Heart left ventricle (tissue), 16 donors: ENCODE results near the gene LTBR. TPM values are rescaled to one million over a fixed set of nuclear protein-coding genes. Genes with fewer than 3 reads are reported as not detected.

Experiments
- ATAC-seq, 4 donors: fragments of 200-7000 bp; cut with Tn5 transposase; one replicate each; pipeline ENCODE4 v1.9.1; 2020 to 2022; ENCODE audit warnings: moderate library complexity in 4 of 4, mild to moderate bottlenecking in 3 of 4, moderate number of reproducible peaks in 1 of 4
- DNase-seq, 5 donors: peaks; one replicate each; pipeline ENCODE4 v3.0.0-alpha.2; 2020
- H3K27ac ChIP-seq, 12 donors: fragments of 200-600 bp; sonication (generic) in 4 of 12; one replicate each; pipeline versions ENCODE4 v1.5.0 to v1.8.0; 2016 to 2022; ENCODE audit warnings: mild to moderate bottlenecking in 2 of 12
- H3K27me3 ChIP-seq, 9 donors: fragments of 200-600 bp; sonication (generic) in 2 of 9; one replicate each; pipeline versions ENCODE4 v1.5.1 to v1.8.0; 2016 to 2022; ENCODE audit warnings: mild to moderate bottlenecking in 3 of 9
- H3K36me3 ChIP-seq, 9 donors: fragments of 200-600 bp; sonication (generic) in 2 of 9; one replicate each; pipeline versions ENCODE4 v1.5.0 to v1.8.0; 2018 to 2022; ENCODE audit warnings: mild to moderate bottlenecking in 2 of 9
- H3K4me1 ChIP-seq, 12 donors: fragments of 200-600 bp; sonication (generic) in 4 of 12; one replicate each; pipeline versions ENCODE4 v1.5.0 to v1.8.0; 2016 to 2022; ENCODE audit warnings: mild to moderate bottlenecking in 3 of 12
- H3K4me3 ChIP-seq, 12 donors: fragments of 200-600 bp; sonication (generic) in 4 of 12; one replicate each; pipeline versions ENCODE4 v1.5.0 to v1.8.0; 2017 to 2022; ENCODE audit warnings: mild to moderate bottlenecking in 9 of 12, moderate library complexity in 4 of 12
- H3K9me3 ChIP-seq, 12 donors: fragments of 200-600 bp; sonication (generic) in 4 of 12; one replicate each; pipeline versions ENCODE4 v1.5.0 to v1.8.0; 2016 to 2022; ENCODE audit warnings: mild to moderate bottlenecking in 1 of 12
- POLR2A ChIP-seq, 2 donors: fragments of 450-650 bp; IDR thresholded peaks; one replicate each; pipeline ENCODE4 v1.6.1; 2017; ENCODE audit warnings: antibody characterized with exemption in 2 of 2, mild to moderate bottlenecking in 2 of 2, moderate library complexity in 2 of 2
- WGBS, 4 donors: extraction: QIAGEN DNeasy Blood & Tissue Kit in 2 of 4; methylation state at CpG; one replicate each; pipeline versions ENCODE4 v1.1.5 to v1.1.7; 2013 to 2018; 5-methylcytosine and 5-hydroxymethylcytosine counted together
- intact Hi-C, 10 donors: fragments of 100-400 bp; cut with DNase I; formaldehyde crosslinking; loops; one replicate each; pipeline versions ENCODE4 v1.11.1 to v1.14.2; 2022
- polyA plus RNA-seq, 2 donors: library from polyadenylated mRNA; stranded (reverse); fragments of 200-250 nt; gene quantifications; one replicate each; pipeline ENCODE4 v1.2.3, GENCODE V29; 2013
- total RNA-seq, 9 donors: library from RNA; depleted of rRNA in 2 of 9; stranded (reverse); fragments of >200 nt in 2 of 9; fragmentation: NEBNext Ultra II Directional in 3 of 9; extraction: Animal tissue kit (Norgen Biotek cat#: 25700) in 3 of 9; gene quantifications; one replicate each; pipeline versions ENCODE4 v1.1.0 to v1.2.4, GENCODE V29; 2016 to 2023
- TF ChIP-seq, protein P1 (sequence below), 12 donors: fragments of 200-600 bp; sonication (generic) in 4 of 12; IDR thresholded peaks; one replicate each; pipeline versions ENCODE4 v1.5.0 to v1.8.0; 2018 to 2022; ENCODE audit warnings: antibody characterized with exemption in 12 of 12, mild to moderate bottlenecking in 5 of 12
- donor health status: ischemic (EF 13 %, LVEDD 7.1; RV severe dilation, severe dysfunction).
- donor health status: healthy with polysubstance abuse.
- donor health status: DM: no; HTN: yes; CAD: no.
- donor health status: DM: no; HTN: no; CAD: no.
- donor health status: ischemic (EF 25% LVEDD 6.9; RV normal size, moderate dysfunction).
- donor health status: ischemic (EF 25% LVEDD 5.7; RV mildly dilated, moderate dysfunction).
- donor health status: healthy.
- donor health status: DM: yes; HTN: yes; CAD: no.
- donor health status: ischemic (EF 35%, LVEDD 5.7; RV mildly dilated, moderate dysfunction).
- donor health status: nonischemic (EF 11% LVEDD 7.7; RV severe dilation, severe dysfunction).
- donor health status: DM: yes; HTN: yes; CAD: no.
- donor health status: PGD.
- donor health status: ischemic (EF 29% LVEDD 5.4; RV normal size, mild dysfunction).
- donor health status: nonischemic (EF 23%, LVEDD 6.1; RV moderate dilation, normal function).

The LTBR gene
- total and polyA plus RNA-seq, 11 donors: 16.0 to 83.4 (median 26.2) TPM

GRCh38 chr12:6346942-6347341 lies 37.0 kb upstream of the LTBR start:
- no peak for DNase-seq
- Histone ChIP-seq H3K27ac (peak overlapping the region; percentile 53 to 84 (median 70)), H3K27me3 (no peaks in the 10 kb centered on the region), H3K4me1 (peaks cover 4 to 69% (median 44%) of the 10 kb centered on the region in 12 donors), H3K36me3 (no peaks in the 10 kb centered on the region), H3K9me3 (no peaks in the 10 kb centered on the region), H3K4me3 (peak overlapping the region in 2 of 12 donors; percentile 19)
- no peak for ATAC-seq
- TF ChIP-seq POLR2A (IDR thresholded peaks at IDR 0.05): no peak
- TF ChIP-seq, protein P1, sequence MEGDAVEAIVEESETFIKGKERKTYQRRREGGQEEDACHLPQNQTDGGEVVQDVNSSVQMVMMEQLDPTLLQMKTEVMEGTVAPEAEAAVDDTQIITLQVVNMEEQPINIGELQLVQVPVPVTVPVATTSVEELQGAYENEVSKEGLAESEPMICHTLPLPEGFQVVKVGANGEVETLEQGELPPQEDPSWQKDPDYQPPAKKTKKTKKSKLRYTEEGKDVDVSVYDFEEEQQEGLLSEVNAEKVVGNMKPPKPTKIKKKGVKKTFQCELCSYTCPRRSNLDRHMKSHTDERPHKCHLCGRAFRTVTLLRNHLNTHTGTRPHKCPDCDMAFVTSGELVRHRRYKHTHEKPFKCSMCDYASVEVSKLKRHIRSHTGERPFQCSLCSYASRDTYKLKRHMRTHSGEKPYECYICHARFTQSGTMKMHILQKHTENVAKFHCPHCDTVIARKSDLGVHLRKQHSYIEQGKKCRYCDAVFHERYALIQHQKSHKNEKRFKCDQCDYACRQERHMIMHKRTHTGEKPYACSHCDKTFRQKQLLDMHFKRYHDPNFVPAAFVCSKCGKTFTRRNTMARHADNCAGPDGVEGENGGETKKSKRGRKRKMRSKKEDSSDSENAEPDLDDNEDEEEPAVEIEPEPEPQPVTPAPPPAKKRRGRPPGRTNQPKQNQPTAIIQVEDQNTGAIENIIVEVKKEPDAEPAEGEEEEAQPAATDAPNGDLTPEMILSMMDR (IDR thresholded peaks at IDR 0.05): no peak
- 81 to 88% (median 87%) methylated on average over 8 of the region's 8 CpGs for WGBS, 4 donors
- intact Hi-C loops: loop anchor here in 1 of 10 donors (10.0 kb wide), 1 partner anchor 208 kb away; the partner anchor contains the start of gene IFFO1

- H3K4me1 ChIP-seq: peaks cover 4 to 69% (median 41%) of the 10 kb centered on the region in 12 donors
- 57 to 61% (median 60%) methylated on average over 17 to 19 of the region's 19 CpGs for WGBS, 4 donors
- DNase-seq: peak in 4 of 5 donors; percentile 64 to 74 (median 66)
These were observed 36.3 kb upstream of the LTBR start for GRCh38 chr12:6347367-6348338.

DNA sequence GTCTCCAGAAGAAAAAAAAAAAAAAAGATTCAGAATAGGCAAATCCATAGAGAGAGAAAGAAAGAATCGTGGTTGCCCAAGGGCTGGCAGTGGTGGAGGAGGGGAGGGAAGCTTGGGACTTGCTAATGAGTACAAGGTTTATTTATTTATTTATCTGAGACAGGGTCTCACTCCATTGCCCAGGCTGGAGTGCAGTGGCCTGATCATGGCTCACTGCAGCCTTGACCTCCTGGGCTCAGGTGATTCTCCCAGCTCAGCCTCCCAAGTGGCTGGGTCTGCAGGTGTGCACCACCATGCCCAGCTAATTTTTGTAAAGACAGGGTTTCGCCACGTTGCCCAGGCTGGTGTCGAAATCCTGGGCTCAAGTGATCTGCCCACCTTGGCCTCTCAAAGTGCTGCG lies 32.3 kb upstream of the LTBR start:
- intact Hi-C loops: no loop called here
- Histone ChIP-seq H3K4me1 (peaks cover 3 to 65% (median 22%) of the 10 kb centered on the region in 12 donors), H3K27me3 (no peaks in the 10 kb centered on the region)

More at GRCh38 chr12:6347367-6348338, 36.3 kb upstream of the LTBR start:
- Histone ChIP-seq H3K9me3 (no peaks in the 10 kb centered on the region), H3K27ac (peak overlapping the region; percentile 53 to 84 (median 70)), H3K36me3 (no peaks in the 10 kb centered on the region), H3K27me3 (no peaks in the 10 kb centered on the region), H3K4me3 (peak overlapping the region in 7 of 12 donors; percentile 3 to 24 (median 19))
- ATAC-seq: peak; percentile 69 to 83 (median 76)
- peak in 1 of 2 donors; percentile 42 for TF ChIP-seq POLR2A (IDR thresholded peaks at IDR 0.05)
- TF ChIP-seq, protein P1 (IDR thresholded peaks at IDR 0.05): no peak
- intact Hi-C loops: loop anchor here in 1 of 10 donors (10.0 kb wide), 1 partner anchor 207 kb away; the partner anchor contains the start of gene IFFO1

More for the DNA sequence above, 32.3 kb upstream of the LTBR start:
- ATAC-seq (no peak), DNase-seq (no peak)
- H3K9me3 ChIP-seq: no peaks in the 10 kb centered on the region
- WGBS, 4 donors: 78 to 92% (median 90%) methylated on average over 5 of the region's 5 CpGs
- no peaks in the 10 kb centered on the region for H3K36me3 ChIP-seq
- H3K4me3 ChIP-seq: no peak overlapping the region
- TF ChIP-seq, protein P1 (IDR thresholded peaks at IDR 0.05): no peak
- TF ChIP-seq POLR2A (IDR thresholded peaks at IDR 0.05): no peak
- H3K27ac ChIP-seq: peak overlapping the region in 2 of 12 donors; percentile 51 to 90
